Ishikawa (cell line): ENCODE results near the gene TMEM61.

Experiments
- CEBPB ChIP-seq: IDR thresholded peaks from 2 replicates; pipeline ENCODE4 v1.6.1; 2012
- CREB1 ChIP-seq: IDR thresholded peaks from 2 replicates; pipeline ENCODE4 v1.6.1; 2012; ENCODE audit warnings: low read depth
- EGR1 ChIP-seq: IDR thresholded peaks from 2 replicates; pipeline ENCODE4 v1.6.1; 2012
- EP300 ChIP-seq: IDR thresholded peaks from 2 replicates; pipeline ENCODE4 v1.6.1; 2012; ENCODE audit warnings: borderline replicate concordance
- FOXM1 ChIP-seq: IDR thresholded peaks from 2 replicates; pipeline ENCODE4 v1.6.1; 2012; ENCODE audit warnings: low read depth, borderline replicate concordance
- NFIC ChIP-seq: IDR thresholded peaks from 2 replicates; pipeline ENCODE4 v1.6.1; 2012
- RAD21 ChIP-seq: IDR thresholded peaks from 2 replicates; pipeline ENCODE4 v1.6.1; 2012; ENCODE audit warnings: low read depth
- TAF1 ChIP-seq: IDR thresholded peaks from 2 replicates; pipeline ENCODE4 v1.6.1; 2012; ENCODE audit warnings: low read depth, mild to moderate bottlenecking
- TCF12 ChIP-seq: IDR thresholded peaks from 2 replicates; pipeline ENCODE4 v1.6.1; 2012; ENCODE audit warnings: low read depth
- TEAD4 ChIP-seq: IDR thresholded peaks from 2 replicates; pipeline ENCODE4 v1.6.1; 2012
- USF1 ChIP-seq: IDR thresholded peaks from 2 replicates; pipeline ENCODE4 v1.6.1; 2012
- YY1 ChIP-seq: IDR thresholded peaks from 2 replicates; pipeline ENCODE4 v1.6.1; 2012; ENCODE audit warnings: low read depth
- ZBTB7A ChIP-seq: IDR thresholded peaks from 2 replicates; pipeline ENCODE4 v1.6.1; 2012; ENCODE audit warnings: low read depth
- TF ChIP-seq, protein P1 (sequence below): IDR thresholded peaks from 2 replicates; pipeline ENCODE4 v1.6.1; 2012; ENCODE audit warnings: low read depth, mild to moderate bottlenecking
- TF ChIP-seq, protein P2 (sequence below): IDR thresholded peaks from 2 replicates; pipeline ENCODE4 v1.6.1; 2012

TMEM61 gene

GRCh38 chr1:55007625-55008024, 27.2 kb downstream of the TMEM61 start:
- TF ChIP-seq YY1: no peak
- no peak for TF ChIP-seq EGR1
- TF ChIP-seq NFIC: no peak
- TF ChIP-seq CEBPB: no peak

GRCh38 chr1:55010194-55010886, 29.9 kb downstream of the TMEM61 start:
- TF ChIP-seq USF1 (no peak), CEBPB (no peak), RAD21 (no peak), TAF1 (no peak), CREB1 (no peak), TCF12 (no peak), TEAD4 (no peak), ZBTB7A (no peak)
- TF ChIP-seq, protein P1, sequence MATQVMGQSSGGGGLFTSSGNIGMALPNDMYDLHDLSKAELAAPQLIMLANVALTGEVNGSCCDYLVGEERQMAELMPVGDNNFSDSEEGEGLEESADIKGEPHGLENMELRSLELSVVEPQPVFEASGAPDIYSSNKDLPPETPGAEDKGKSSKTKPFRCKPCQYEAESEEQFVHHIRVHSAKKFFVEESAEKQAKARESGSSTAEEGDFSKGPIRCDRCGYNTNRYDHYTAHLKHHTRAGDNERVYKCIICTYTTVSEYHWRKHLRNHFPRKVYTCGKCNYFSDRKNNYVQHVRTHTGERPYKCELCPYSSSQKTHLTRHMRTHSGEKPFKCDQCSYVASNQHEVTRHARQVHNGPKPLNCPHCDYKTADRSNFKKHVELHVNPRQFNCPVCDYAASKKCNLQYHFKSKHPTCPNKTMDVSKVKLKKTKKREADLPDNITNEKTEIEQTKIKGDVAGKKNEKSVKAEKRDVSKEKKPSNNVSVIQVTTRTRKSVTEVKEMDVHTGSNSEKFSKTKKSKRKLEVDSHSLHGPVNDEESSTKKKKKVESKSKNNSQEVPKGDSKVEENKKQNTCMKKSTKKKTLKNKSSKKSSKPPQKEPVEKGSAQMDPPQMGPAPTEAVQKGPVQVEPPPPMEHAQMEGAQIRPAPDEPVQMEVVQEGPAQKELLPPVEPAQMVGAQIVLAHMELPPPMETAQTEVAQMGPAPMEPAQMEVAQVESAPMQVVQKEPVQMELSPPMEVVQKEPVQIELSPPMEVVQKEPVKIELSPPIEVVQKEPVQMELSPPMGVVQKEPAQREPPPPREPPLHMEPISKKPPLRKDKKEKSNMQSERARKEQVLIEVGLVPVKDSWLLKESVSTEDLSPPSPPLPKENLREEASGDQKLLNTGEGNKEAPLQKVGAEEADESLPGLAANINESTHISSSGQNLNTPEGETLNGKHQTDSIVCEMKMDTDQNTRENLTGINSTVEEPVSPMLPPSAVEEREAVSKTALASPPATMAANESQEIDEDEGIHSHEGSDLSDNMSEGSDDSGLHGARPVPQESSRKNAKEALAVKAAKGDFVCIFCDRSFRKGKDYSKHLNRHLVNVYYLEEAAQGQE: no peak
- TF ChIP-seq, protein P2, sequence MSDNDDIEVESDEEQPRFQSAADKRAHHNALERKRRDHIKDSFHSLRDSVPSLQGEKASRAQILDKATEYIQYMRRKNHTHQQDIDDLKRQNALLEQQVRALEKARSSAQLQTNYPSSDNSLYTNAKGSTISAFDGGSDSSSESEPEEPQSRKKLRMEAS: no peak

DNA sequence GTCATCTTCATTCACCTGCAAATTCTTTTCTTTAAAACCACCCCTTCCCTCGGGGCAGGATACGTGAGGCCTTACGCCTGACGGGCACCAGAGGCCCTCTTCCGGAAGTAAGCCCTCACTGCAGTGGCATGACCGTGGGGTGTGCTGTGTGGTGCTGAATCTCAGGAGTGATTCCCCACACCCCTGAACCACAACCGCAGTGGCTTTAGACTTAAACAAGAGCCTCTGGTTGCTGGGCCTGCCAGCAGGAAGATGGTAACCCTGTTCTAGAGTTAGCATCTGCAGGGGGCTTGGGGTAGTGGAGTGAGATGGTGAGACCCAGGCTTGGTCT, 30.4 kb downstream of the TMEM61 start:
- TF ChIP-seq, protein P1: no peak
- TF ChIP-seq TAF1: no peak
- no peak for TF ChIP-seq NFIC
- TF ChIP-seq FOXM1: no peak
- no peak for TF ChIP-seq USF1
- no peak for TF ChIP-seq CEBPB
- TF ChIP-seq TEAD4: no peak

GRCh38 chr1:55012661-55013060, 32.2 kb downstream of the TMEM61 start:
- TF ChIP-seq TAF1 (no peak), USF1 (no peak), NFIC (no peak), TCF12 (no peak), CEBPB (no peak), ZBTB7A (no peak), EGR1 (no peak), FOXM1 (no peak), EP300 (no peak), YY1 (no peak)
- TF ChIP-seq, protein P1: no peak
- TF ChIP-seq, protein P2: no peak

- TF ChIP-seq USF1 (no peak), EGR1 (no peak), NFIC (no peak), TEAD4 (no peak), RAD21 (no peak), ZBTB7A (no peak), TCF12 (no peak), CREB1 (no peak), FOXM1 (no peak), TAF1 (no peak), EP300 (no peak), YY1 (no peak), CEBPB (no peak)
- TF ChIP-seq, protein P1: no peak
- TF ChIP-seq, protein P2: no peak
These were observed 34.7 kb downstream of the TMEM61 start for GRCh38 chr1:55015123-55015522.
